22Rv1 (cell line): ENCODE data around the gene DEPDC5.

Source experiments
- CTCF ChIP-seq: fragments of 450-650 bp; IDR thresholded peaks from 2 replicates; pipeline ENCODE4 v1.5.1; 2017; ENCODE audit warnings: mild to moderate bottlenecking
- ZFX ChIP-seq: fragments of 450-650 bp; IDR thresholded peaks from 2 replicates; pipeline ENCODE4 v1.6.1; 2017; ENCODE audit warnings: antibody characterized with exemption, borderline replicate concordance

- TF ChIP-seq CTCF (no peak), ZFX (no peak)
Measured at GRCh38 chr22:31820655-31821054, 66.8 kb downstream of the DEPDC5 start.
